HepG2 (cell line): ENCODE measurements around the gene SMOC1. TPM values are rescaled to one million over a fixed set of nuclear protein-coding genes. Genes with fewer than 3 reads are reported as not detected.

Source experiments
- AGO1 ChIP-seq: fragments of 200-400 bp; formaldehyde crosslinking; IDR thresholded peaks from 2 replicates; pipeline ENCODE4 v1.6.1; 2017; ENCODE audit warnings: mild to moderate bottlenecking, low read depth, low read length, moderate library complexity; ENCODE audit not compliant: poor library complexity, severe bottlenecking
- ATF6 ChIP-seq: sonication (generic); formaldehyde crosslinking; conservative IDR thresholded peaks from 2 replicates; pipeline ENCODE4 v1.4.0; 2020; ENCODE audit warnings: missing genetic modification reagents
- CBFB ChIP-seq: sonication (generic); formaldehyde crosslinking; IDR thresholded peaks from 2 replicates; pipeline ENCODE4 v1.4.0; 2020; ENCODE audit warnings: missing genetic modification reagents
- CENPX ChIP-seq: sonication (generic); formaldehyde crosslinking; IDR thresholded peaks from 2 replicates; pipeline ENCODE4 v1.9.0; 2021; ENCODE audit warnings: mild to moderate bottlenecking, missing genetic modification reagents, moderate library complexity
- GABPA ChIP-seq, 2 experiments: IDR thresholded peaks; 2 replicates each; pipeline ENCODE4 v1.6.1; 2011 to 2016; ENCODE audit warnings: low read depth in 2 of 2, low read length in 1 of 2, missing biosample characterization in 1 of 2, missing genetic modification characterization in 1 of 2
- KAT7 ChIP-seq: IDR thresholded peaks from 2 replicates; pipeline ENCODE4 v1.6.1; 2018; ENCODE audit warnings: borderline replicate concordance, missing compliant biosample characterization
- KLF6 ChIP-seq: IDR thresholded peaks from 2 replicates; pipeline ENCODE4 v1.8.0; 2016; ENCODE audit warnings: missing biosample characterization, missing genetic modification reagents
- PAX8 ChIP-seq: sonication (generic); formaldehyde crosslinking; IDR thresholded peaks from 2 replicates; pipeline ENCODE4 v1.8.0; 2022; ENCODE audit warnings: mild to moderate bottlenecking, missing genetic modification reagents, borderline replicate concordance
- PHF20 ChIP-seq: sonication (generic); formaldehyde crosslinking; IDR thresholded peaks from 2 replicates; pipeline ENCODE4 v1.5.0; 2020; ENCODE audit warnings: mild to moderate bottlenecking, missing genetic modification reagents
- POLR2AphosphoS5 ChIP-seq: IDR thresholded peaks from 2 replicates; pipeline ENCODE4 v1.6.1; 2012; ENCODE audit warnings: low read depth, low read length
- REPIN1 ChIP-seq: sonication (generic); formaldehyde crosslinking; IDR thresholded peaks from 2 replicates; pipeline ENCODE4 v1.8.0; 2022; ENCODE audit warnings: missing genetic modification reagents, low read depth, mild to moderate bottlenecking, borderline replicate concordance
- SAFB2 ChIP-seq: sonication (generic); formaldehyde crosslinking; IDR thresholded peaks from 2 replicates; pipeline ENCODE4 v1.5.1; 2020; ENCODE audit warnings: missing genetic modification reagents, low read depth, mild to moderate bottlenecking, borderline replicate concordance
- TEF ChIP-seq: sonication (generic); formaldehyde crosslinking; IDR thresholded peaks from 2 replicates; pipeline ENCODE4 v1.5.0; 2020; ENCODE audit warnings: missing genetic modification reagents
- ZBTB21 ChIP-seq: sonication (generic); formaldehyde crosslinking; IDR thresholded peaks from 2 replicates; pipeline ENCODE4 v1.4.0; 2020; ENCODE audit warnings: missing genetic modification reagents
- ZFP90 ChIP-seq: sonication (generic); formaldehyde crosslinking; IDR thresholded peaks from 2 replicates; pipeline ENCODE4 v1.8.0; 2022; ENCODE audit warnings: missing genetic modification reagents, mild to moderate bottlenecking, inconsistent platforms, borderline replicate concordance
- ZNF225 ChIP-seq: sonication (generic); formaldehyde crosslinking; IDR thresholded peaks from 2 replicates; pipeline ENCODE4 v1.4.0; 2020; ENCODE audit warnings: mild to moderate bottlenecking, missing genetic modification reagents
- ZNF362 ChIP-seq: sonication (generic); formaldehyde crosslinking; IDR thresholded peaks from 2 replicates; pipeline ENCODE4 v1.4.0; 2020; ENCODE audit warnings: missing genetic modification reagents, mild to moderate bottlenecking, borderline replicate concordance
- ZNF609 ChIP-seq: sonication (generic); formaldehyde crosslinking; IDR thresholded peaks from 2 replicates; pipeline ENCODE4 v1.4.0; 2020; ENCODE audit warnings: mild to moderate bottlenecking, missing genetic modification reagents, borderline replicate concordance
- ZSCAN25 ChIP-seq: sonication (generic); formaldehyde crosslinking; IDR thresholded peaks from 2 replicates; pipeline ENCODE4 v1.8.0; 2022; ENCODE audit warnings: mild to moderate bottlenecking, missing genetic modification reagents
- polyA plus RNA-seq, 8 experiments: library from polyadenylated mRNA; depleted of rRNA in 3 of 8; stranded (reverse) in 7 of 8; unstranded in 1 of 8; fragments of >200 nt; fragmentation: Illumina TruSeq in 4 of 8; extraction: Trizol in 4 of 8; gene quantifications; 2 replicates each; pipeline versions ENCODE4 v1.2.1 to v1.2.3, GENCODE V29; 2011 to 2016; ENCODE audit warnings: low read depth in 4 of 8, missing spikeins in 1 of 8, mixed read lengths in 1 of 8; ENCODE audit not compliant: insufficient read depth in 1 of 8
- total RNA-seq, 5 experiments: library from RNA; depleted of rRNA; stranded (reverse); fragments of >200 nt; fragmentation: Illumina TruSeq; extraction: Trizol; gene quantifications; 2 replicates each; pipeline ENCODE4 v1.2.3, GENCODE V29; 2016; ENCODE audit warnings: low read depth in 1 of 5

The SMOC1 gene
- total and polyA plus RNA-seq, 2 of the 13 experiments (the other 11 are each of a cell fraction or from before 2014, with no cell fraction given): 17.8 to 35.6 TPM

- no peak for TF ChIP-seq ZFP90 (CRISPR knock-in tag)
- TF ChIP-seq KLF6: no peak
- TF ChIP-seq AGO1: no peak
- no peak; the same call in 1 of the 2 replicates for TF ChIP-seq ZNF609 (CRISPR knock-in tag)
- TF ChIP-seq ZSCAN25 (CRISPR knock-in tag): no peak
- TF ChIP-seq KAT7 (CRISPR knock-in tag): no peak
- no peak for TF ChIP-seq GABPA (IDR thresholded peaks at IDR 0.05; ENCODE audit: low read depth, low read length)
- no peak for TF ChIP-seq GABPA (CRISPR knock-in tag; IDR thresholded peaks at IDR 0.05; ENCODE audit: low read depth)
- no peak for TF ChIP-seq TEF
- TF ChIP-seq PAX8 (CRISPR knock-in tag): no peak
- peak; percentile 46; the same call in 1 of the 2 replicates for TF ChIP-seq ZBTB21 (CRISPR knock-in tag)
- no peak for TF ChIP-seq SAFB2
- TF ChIP-seq POLR2AphosphoS5: no peak
- no peak for TF ChIP-seq CBFB (CRISPR knock-in tag)
- no peak for TF ChIP-seq PHF20 (CRISPR knock-in tag)
- no peak for TF ChIP-seq CENPX (CRISPR knock-in tag)
- TF ChIP-seq ZNF362 (CRISPR knock-in tag): peak; percentile 59; the same call in 1 of the 2 replicates
- TF ChIP-seq REPIN1: no peak
- TF ChIP-seq ATF6 (CRISPR knock-in tag): no peak
- no peak for TF ChIP-seq ZNF225 (CRISPR knock-in tag)
These were observed 33.4 kb upstream of the SMOC1 start (continued) for GRCh38 chr14:69845787-69846186.
